Measurements from ENCODE around the gene PIGM.

PIGM gene

DNA sequence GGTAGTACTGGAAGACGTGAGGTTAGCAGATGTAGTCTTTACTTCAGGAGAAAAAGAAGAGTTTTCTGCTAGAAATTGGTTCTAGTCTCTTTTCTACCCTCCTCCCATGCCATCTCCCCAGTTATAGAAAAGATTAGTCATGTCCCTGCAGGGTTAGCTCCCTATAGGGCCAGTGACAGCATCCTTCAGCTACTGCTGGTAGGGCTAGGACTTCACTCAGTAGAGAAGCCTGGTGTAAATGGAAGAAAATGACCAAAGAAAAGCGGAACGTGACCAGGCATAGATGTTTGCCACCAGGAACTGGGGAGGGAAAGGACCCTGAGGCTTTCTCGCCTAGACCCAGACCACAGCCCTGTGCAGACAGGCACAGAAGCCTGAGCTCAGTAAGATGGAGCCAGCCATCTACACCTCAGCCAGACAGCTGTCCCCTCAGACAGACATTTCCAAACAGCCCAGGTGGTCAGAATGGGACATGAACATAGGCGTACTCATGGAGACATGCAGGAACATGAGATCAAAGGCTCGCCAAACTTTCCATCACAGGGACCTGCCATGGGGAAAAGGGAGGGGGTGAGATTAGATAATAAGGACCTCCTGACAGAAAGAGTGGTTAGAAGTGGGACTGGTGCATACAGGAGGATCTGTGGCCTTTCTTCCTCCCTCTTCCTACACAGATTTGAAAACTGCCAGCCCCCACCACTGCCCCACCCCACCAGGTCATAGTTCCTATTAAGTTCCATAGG, 54.3 kb downstream of the PIGM start:
- H3K4me1 ChIP-seq (ENCODE audit: control insufficient read depth, insufficient read depth, low read length): peaks cover 10% of the 10 kb centered on the region
- H3K27me3 ChIP-seq (ENCODE audit: control insufficient read depth, insufficient read depth, low read length): no peaks in the 10 kb centered on the region
- no peaks in the 10 kb centered on the region for H3K36me3 ChIP-seq (ENCODE audit: control insufficient read depth, insufficient read depth, low read length)
- no peak overlapping the region for H3K27ac ChIP-seq (ENCODE audit: low read depth, low read length)
- no peak overlapping the region for H3K4me3 ChIP-seq (ENCODE audit: low read length)
- H3K9ac ChIP-seq (ENCODE audit: low read length): no peak overlapping the region
